GM19463 (cell line): ENCODE results near the gene TPRG1.

ENCODE experiments used
- ATAC-seq: cut with Tn5 transposase; IDR thresholded peaks from one replicate; pipeline ENCODE4 v1.9.1; 2021; ENCODE audit warnings: mild to moderate bottlenecking, moderate library complexity; ENCODE audit not compliant: unreplicated experiment

The TPRG1 gene

DNA sequence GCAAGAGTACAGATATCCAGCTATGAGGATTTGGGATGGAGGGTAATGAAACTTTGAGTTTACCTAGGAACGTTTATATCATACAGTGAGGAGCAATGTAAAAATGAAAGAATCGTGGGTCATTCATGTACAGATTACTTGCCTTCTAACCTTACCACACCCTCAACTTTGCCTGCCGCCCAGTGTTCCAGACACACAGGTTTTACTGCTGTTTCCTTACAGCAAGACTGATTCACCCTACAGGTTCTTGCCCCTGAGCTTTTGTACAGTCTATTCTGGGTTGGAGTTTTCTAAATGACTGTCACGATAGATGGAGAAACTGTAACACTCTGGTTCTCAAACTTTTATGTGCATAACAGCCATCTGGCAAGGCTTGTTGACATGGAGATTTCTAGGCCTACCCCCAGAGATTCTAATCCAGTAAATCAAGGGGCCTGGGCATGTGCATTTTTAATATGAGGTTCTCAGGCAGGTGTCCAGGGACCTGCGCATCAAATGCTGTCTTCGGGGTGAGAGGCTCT, 6.6 kb upstream of the TPRG1 start:
- ATAC-seq: no peak

DNA sequence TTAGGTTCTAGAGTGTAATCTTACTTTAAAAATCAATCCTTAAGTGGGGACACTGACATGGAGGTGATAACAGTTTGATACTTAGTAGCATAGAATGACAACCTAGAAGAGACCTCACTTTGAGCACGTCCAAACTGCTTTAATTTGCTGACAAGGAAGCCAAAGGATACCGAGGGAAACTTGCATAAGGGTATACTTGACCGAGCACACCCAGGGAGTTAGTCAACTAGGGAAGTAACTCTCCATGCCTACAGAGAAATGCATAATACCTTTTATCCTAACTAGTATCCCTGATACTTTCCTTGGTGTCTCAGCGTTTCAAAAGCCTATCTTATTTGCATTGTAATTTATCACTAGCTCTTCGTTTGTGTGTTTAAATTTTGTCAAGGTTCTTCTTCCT, 5.5 kb upstream of the TPRG1 start:
- ATAC-seq: no peak

DNA sequence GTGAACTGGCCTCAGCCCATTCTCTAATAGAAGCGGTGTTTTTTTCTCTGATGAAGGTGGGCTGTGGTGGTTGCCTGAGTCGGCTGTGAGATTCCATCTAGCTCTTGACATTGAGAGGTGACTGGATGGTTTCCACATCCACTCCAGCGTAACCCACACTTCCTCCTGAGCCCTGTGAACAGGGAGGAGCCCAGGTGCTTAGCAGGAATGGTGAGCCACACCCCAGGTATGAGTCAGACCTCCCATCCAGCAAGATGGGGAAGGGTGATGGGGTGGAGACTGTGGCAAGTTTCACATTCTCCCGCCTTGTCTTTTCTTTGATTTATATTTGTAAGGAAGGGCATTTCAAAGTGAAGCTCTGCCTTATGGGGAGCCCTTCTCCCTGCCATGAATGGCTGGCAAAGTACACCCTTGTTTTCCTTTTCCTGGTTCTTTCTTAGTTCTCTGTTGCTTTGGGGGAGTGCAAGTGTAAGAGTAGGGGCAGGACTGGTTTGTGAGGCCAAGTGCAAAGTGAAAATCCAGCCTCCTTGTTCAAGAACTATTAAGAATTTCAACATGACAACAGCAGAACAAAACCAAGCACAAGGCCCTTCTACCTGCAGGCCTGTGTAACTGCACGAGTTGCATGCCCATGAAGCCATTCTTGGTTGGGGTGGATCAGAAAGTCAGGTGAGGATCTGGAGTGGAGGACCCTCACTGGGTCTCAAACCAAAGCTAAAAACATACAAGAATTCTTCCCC, 4.6 kb upstream of the TPRG1 start:
- ATAC-seq: no peak

DNA sequence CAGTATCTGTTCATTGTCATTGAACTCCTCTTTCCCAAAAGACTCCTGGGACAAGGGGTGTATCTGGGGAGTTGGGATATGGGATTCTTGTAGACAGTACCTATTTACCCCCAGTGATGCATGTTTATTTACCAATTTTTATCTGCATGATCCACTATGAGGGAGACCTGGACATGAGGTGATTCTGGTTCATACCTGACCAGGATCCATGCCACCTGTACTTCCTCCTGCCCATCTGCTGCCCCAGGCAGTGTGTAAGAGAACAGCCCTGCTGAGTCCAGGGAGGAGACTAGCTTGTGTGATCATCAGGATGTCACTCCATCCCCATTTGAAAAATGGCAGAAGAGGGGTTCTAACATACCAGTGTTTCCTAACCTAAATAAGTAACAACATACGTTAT, 3.1 kb upstream of the TPRG1 start:
- no peak for ATAC-seq

DNA sequence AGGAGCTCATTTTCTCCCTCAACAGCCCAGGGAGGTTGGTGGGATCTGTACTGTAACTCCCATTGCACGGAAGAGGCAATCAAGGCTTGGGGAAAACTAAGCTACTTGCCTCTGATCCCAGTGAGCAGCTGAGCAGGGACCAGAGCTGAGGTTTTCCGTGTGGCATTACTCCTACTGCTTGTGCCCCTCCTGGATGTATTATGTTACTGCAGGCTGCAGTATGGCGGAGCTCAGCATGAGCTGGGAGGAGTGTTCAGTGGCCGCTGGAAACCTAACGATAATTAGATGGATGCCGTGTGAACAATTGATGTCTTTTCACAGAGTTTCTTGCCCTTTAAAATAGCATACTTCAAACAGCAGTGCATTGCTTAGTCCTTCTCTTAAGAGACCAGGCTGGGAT, 2.0 kb upstream of the TPRG1 start:
- no peak for ATAC-seq

DNA sequence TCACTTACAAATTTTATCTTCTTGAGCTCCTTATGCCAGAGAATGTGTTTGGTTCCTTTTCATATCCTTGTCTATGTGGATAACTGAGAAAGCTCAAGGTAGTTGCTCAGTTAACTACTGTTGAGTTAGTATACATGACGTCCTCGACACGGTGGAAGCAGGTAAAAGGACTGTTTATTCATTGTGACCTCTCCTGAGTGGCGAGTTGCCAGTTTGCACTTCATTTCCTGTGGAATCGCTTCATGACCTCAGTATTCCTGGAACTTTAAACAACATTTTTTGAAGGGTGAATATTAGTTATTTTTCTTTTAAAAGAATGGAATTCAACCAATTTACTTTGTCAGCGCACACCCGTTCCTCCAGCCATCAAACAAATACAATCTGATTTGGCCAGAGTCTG, 1.2 kb upstream of the TPRG1 start:
- no peak for ATAC-seq

DNA sequence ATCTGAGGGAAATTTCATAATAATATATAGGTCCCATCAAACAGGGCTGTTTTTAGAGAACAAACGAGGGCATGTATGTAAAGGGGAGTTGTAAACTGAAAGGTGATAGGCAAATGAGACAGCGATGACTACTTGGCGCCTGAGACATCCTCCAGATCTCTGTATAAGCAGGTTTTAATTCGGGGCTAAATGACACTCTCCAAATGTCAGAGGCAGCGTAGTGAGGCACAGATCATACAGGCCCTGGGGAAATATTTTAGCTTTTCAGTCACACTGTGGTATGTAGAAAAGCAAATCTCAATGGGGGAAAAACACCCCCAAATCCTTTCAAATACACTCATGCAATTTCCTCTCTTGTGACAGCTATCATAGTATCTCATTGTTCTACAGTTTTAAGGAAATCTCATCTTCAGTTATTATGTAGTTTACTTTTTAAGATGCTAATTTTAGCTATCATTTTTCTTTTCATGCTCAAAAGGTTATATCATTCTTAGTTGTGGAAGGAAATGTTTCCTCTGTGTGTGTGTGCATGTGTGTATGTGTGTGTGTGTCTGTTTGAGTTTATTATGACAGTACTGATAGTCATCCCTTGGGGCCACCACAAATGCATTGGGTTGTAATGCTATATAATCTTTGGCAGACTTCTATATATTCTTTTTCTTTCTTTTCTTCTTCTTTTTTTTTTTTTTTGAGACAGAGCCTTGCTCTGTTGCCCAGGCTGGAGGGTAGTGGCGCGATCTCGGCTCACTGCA, 1.1 kb downstream of the TPRG1 start:
- no peak for ATAC-seq

DNA sequence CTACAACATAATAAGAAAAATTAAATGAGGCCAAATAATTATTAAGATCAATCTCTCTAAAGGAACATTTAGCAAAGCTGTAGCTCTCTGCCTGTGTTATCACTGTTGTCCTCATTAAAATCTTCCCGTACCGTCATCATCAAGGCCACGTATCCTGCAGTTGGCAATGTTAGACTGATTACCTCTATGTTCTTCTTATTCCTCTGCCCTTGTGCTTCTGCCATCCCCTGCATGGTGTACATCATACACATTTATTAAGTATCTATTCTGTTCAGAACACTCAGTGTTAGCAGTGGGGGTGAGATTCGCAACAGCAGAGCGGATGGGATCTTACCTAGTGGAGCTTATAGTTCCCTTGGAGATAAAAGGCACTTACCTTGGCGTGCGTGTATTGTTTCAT, 12.8 kb downstream of the TPRG1 start:
- ATAC-seq: no peak

DNA sequence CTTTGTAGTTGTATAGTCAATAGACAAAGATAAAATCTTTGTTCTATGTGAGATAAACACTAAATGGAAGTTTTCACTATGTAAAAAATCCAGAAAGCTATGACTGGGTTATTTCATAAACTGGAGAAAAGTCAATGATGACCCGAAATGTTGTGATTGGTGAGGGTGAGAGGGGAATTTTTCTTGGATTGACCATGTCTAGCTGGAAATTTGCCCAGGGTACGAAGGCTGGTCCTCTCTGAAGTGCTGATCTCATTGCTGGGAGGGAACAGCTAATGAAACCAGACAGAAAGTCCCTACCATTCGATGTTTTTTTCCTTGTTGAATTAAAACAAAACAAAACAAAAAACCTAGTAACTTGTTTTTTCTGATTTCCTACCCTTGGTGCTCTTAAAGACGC, 14.3 kb downstream of the TPRG1 start:
- ATAC-seq: no peak

DNA sequence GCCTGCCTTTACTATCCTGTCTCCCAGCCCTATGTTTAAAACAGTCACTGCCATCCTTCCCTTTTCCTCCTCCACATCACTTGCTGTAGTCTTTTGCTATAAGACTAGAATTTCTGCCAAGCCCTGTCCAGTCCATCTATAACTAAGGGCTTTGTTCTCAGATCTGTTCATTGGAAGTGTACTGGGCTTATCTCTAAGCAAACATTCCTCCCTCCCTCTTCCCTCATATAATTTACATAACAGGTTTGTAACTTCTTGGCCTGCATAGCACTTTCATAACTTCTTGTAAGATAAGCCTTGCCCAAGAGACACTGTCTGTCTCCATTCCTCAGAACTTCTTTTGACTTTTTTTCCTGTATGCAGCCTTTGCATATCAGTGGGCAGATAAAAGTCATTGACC, 16.7 kb downstream of the TPRG1 start:
- ATAC-seq: no peak

DNA sequence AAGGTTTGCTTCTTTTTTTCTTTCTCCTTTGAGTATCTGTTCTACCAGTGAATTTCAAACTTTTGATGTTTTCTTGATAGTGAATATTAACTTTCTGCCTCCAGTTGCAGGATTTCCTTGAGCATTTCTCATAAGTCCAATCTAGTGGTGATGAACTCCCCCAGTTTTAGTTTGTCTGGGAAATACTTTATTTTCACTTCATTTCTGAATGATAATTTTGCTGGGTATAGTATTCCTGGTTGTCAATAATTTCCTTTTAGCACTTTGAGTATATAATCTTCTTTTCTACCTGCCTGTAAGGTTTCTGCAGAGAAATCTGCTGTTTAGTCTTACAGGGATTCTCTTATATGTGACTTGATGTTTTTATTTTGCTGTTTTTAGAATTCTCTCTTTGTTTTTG, 21.0 kb downstream of the TPRG1 start:
- no peak for ATAC-seq

DNA sequence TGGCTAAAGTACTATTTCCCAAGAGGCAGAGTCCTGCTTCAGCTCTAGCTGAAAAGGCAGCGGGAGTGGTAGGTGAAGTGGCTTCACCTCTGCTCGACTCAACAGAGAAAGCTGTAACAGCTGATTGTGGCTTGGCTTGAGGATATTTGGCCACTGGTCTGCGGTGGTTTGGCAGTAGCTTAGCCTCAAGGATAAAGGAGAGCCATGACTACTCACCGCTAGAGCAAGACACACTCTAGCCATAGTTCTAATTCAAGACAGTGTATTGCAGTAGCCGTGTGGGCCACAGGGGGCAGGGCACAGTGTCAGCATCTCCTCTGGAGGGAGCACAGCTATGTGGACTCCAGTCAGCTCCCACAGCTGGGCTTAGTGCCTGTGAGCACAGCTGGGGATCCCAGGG, 23.5 kb downstream of the TPRG1 start:
- ATAC-seq: no peak

DNA sequence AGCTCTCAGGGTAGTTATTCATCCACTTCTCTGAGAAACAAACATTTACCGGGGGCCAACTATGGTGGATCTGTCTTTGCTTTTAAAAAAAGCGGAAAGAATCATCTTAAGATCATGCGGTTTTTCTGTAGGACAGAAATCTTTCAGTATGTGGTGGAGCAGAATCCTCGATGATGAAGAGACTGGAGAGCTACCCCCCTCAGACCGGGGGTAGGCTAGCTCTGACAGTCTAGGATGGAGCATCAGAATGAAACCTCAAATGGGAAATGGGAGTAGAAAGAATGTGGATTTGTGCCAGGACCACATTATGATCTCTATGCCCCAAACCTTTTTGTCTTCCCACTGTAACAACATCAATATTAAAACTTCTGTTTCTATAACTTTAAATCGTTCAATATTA, 30.3 kb downstream of the TPRG1 start:
- ATAC-seq: no peak

DNA sequence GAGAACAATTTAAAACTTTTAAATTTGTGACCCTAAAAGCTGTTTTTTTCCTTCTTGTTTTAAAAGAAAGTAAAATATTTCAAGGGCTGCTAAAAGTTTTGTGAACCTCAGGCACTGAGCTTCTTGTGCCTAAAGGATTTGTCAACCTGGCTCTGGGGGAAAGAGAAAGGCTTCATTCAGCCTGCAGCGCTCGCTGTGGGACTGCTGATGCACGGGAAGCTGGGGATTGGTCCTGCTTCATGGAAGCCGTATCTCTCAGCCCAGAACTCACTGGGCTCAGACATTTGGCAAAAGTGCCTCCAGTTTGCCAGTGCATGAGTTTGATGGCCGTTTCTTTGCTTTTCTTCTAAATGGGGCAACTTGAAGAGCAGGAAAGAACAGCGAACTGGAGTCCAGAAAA, 30.8 kb downstream of the TPRG1 start:
- ATAC-seq: no peak

DNA sequence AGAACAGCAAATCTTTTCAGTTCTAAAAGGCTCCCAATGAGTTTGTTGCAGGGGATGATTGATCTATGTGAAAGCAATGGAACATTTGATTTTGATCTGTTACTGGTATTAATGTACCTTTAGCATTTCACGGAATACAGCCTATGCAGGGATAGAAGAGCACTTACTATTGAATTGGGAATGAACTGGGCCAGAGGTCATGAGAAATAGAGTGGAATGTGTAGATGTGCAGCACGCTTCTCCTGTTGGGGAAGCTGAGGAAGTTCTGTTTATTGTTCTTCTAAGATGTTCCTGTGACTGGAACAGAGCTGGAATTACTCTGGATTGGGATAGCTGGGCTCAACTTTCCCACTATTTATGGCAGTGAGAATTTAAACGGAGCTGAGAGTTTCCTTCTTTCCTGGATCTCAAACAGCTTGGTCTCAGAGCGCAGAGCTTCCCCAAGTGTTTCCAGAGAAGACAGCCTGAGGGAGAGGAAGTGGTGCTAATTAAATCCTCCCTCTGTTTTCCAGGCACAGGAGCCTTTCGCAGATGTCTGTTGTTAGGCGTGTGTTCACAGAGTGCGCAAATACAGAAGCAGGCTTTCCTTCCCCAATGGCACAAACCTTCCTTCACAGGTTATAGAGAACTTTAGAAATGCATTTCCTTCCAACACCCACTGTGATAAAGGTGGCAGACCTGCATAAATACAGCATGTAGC, 32.5 kb downstream of the TPRG1 start:
- ATAC-seq: no peak

DNA sequence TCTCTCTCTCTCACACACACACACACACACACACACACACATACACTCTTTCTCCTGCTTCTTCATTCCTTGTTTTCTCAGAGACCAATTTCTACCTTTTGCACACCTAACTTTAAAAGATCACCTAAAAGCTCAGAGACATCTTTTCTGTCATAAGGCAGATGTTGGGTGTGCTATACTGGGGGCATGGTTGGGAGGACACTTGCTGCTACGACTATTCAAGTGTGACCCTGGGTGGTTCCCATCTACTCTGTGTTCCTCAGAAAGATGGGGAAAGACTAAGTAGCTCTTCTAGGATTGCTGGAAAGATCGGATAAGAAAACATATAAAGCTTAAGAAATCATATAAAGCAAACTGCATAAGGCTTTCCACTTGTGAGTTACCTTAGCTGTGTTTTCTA, 33.2 kb downstream of the TPRG1 start:
- no peak for ATAC-seq

DNA sequence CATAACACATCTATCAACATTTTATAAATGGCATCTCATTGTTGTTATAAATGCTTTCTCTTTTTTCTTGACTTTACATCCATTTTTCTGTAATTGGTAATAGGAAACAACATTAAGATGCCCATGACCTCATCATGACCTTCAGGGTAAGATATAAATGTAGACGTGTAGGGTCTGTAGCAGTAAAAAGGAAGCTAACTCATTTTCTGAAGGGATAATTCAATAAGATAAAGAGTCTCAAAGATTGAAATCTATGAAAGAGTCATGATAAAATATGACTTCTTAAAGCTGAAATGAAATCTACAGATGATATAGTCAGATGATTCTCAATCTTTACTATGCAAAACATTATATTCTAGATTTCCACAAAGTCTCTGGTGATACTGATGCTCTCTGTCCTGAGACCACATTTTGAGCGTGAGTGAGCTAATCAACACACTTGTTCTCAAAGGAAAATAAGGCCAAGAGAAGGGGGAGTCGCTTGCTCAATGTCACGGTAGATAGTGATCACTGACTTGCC, 38.5 kb downstream of the TPRG1 start:
- no peak for ATAC-seq

DNA sequence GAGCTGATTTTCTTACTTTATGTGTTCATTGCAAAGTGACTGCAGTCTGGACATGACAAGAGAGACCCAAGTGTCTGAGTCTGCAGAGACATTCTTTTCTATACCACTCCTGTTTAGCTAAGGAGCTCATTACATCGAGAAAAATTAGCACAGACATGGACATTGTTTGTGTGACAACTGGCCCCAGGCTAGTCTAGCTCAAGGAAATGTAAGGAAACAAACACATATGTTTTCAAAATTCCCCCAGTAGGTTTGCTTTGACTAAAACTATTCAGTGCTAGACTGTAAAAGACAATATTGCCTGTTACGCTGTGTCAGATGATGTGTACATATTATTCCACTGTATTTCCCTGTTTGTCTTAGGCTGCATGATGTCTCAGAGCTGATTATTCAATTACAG, 40.9 kb downstream of the TPRG1 start:
- no peak for ATAC-seq

DNA sequence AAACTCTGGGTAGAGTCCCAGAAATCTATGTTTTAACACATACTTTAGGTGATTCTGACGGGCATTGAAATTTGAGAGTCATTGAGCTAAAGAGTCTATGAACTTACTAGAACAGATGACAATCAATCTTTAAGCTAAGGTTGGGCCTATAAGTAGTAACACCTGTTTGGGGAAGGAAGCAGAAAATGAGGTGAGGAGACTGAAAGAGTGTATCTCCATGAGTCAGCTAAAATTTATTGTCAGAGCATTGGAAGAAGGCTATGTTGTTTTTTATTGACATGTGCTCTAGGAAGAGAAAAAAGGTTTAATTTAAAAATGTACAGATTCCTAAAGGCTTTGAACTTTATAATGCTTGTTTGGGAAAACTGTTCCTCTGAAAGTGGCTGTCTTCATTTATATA, 42.9 kb downstream of the TPRG1 start:
- ATAC-seq: no peak

DNA sequence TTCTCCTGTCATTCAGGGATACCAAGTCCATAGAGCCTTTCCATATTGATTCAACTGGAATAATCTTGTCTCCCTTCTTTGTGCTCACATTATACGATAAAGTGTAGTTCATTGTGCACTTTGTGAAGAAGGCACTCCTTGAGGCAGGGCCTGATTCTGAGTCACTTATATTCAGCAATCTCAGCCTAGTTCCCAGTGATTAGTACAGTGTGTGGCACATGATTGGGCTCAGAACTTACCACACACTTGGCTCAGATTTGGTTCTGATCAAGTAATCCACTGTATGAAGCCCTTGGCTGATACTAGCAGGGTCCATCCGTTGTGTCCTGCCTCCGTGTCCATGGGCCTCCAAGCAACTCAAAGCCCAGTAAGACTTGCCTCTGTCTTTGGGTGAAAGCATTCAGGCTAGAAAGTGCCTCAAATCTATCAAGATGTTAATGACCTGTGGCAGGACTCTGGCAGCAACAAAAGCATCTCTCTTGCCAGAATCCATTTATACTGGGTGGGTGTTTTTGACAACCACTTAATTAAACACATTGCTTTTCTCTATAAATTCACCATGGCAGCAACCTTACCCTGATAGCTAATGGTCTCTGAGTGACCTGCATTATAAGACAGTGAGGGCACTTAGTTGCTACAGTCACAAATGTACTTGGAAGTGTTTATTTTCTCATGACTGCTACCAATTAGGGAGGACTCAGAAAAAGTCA, 51.3 kb downstream of the TPRG1 start:
- no peak for ATAC-seq

DNA sequence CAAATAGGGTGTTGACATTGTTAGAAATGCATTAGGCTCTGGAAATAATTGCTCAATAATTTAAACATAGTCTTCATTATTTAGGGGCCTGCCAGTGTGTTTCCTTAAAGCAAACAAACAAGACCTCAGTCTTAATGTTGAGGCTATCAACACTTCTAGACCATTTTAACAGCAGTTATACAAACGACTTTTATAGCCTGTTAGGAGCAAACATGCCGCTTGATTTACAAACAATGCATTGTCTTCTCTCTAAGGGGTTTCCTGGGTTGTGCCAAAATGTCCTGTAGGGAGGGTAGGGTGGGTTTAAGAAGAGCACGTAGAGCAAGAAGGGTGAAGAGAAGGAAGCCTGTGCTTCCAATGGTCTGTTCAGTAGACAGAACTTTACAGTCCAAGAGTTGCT, 53.7 kb downstream of the TPRG1 start:
- ATAC-seq: no peak
